ENCODE data around the gene SPECC1. TPM values are rescaled to one million over a fixed set of nuclear protein-coding genes. Genes with fewer than 3 reads are reported as not detected.
A peak's percentile ranks its signal among the peaks of the same experiment; 100 is the strongest.

The SPECC1 gene
- total RNA-seq, 1 donor from 2014 or later: 7.5 TPM

- no peaks in the 10 kb centered on the region for H3K36me3 Mint-ChIP-seq (ENCODE audit: low read depth)
- ATAC-seq (ENCODE audit: low read depth): no peak
- intact Hi-C loops (cut with micrococcal nuclease): no loop called here
- DNase-seq: no peak
- CTCF ChIA-PET: no interaction called here
- no peaks in the 10 kb centered on the region for H3K4me1 Mint-ChIP-seq
- TF ChIP-seq, protein P1, sequence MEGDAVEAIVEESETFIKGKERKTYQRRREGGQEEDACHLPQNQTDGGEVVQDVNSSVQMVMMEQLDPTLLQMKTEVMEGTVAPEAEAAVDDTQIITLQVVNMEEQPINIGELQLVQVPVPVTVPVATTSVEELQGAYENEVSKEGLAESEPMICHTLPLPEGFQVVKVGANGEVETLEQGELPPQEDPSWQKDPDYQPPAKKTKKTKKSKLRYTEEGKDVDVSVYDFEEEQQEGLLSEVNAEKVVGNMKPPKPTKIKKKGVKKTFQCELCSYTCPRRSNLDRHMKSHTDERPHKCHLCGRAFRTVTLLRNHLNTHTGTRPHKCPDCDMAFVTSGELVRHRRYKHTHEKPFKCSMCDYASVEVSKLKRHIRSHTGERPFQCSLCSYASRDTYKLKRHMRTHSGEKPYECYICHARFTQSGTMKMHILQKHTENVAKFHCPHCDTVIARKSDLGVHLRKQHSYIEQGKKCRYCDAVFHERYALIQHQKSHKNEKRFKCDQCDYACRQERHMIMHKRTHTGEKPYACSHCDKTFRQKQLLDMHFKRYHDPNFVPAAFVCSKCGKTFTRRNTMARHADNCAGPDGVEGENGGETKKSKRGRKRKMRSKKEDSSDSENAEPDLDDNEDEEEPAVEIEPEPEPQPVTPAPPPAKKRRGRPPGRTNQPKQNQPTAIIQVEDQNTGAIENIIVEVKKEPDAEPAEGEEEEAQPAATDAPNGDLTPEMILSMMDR (IDR thresholded peaks at IDR 0.05): no peak
- H3K27me3 Mint-ChIP-seq: peaks cover 18% of the 10 kb centered on the region
- POLR2A ChIA-PET: no interaction called here
- no peaks in the 10 kb centered on the region for H3K9me3 Mint-ChIP-seq
- H3K27ac Mint-ChIP-seq: no peak overlapping the region
- H3K4me3 Mint-ChIP-seq: no peak overlapping the region
Measured at GRCh38 chr17:20053361-20053964, 44.3 kb downstream of the SPECC1 start.

DNA sequence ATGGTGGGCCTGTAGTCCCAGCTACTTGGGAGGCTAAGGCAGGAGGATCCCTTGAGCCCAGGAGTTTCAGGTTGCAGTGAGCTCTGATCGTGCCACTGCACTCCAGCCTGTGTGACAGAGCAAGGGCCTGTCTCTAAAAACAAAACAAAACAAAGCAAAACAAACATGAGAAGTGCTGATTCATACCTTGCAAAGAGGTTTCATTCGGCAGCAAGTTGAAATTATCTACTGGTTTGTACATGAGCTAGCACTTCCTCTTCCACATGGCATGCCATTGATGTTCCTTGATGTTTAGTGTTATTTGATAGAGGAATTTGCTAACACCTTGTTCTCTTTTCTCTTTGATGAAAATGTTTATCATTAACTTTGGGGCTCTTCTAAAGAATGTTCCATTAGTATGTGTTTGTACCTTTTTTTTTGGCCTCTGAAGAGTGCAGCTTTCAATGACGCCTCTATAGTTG lies 50.6 kb downstream of the SPECC1 start:
- DNase-seq (no peak), ATAC-seq (ENCODE audit: low read depth) (no peak)
- H3K4me1 Mint-ChIP-seq: peaks cover 5% of the 10 kb centered on the region
- H3K4me3 Mint-ChIP-seq: no peak overlapping the region
- H3K36me3 Mint-ChIP-seq (ENCODE audit: low read depth): no peaks in the 10 kb centered on the region
- intact Hi-C loops (cut with micrococcal nuclease): no loop called here
- POLR2A ChIA-PET: no interaction called here
- H3K27me3 Mint-ChIP-seq: peaks cover 8% of the 10 kb centered on the region
- no peak overlapping the region for H3K27ac Mint-ChIP-seq
- H3K9me3 Mint-ChIP-seq: no peaks in the 10 kb centered on the region
- CTCF ChIA-PET: no interaction called here
- TF ChIP-seq, protein P1 (IDR thresholded peaks at IDR 0.05): no peak

DNA sequence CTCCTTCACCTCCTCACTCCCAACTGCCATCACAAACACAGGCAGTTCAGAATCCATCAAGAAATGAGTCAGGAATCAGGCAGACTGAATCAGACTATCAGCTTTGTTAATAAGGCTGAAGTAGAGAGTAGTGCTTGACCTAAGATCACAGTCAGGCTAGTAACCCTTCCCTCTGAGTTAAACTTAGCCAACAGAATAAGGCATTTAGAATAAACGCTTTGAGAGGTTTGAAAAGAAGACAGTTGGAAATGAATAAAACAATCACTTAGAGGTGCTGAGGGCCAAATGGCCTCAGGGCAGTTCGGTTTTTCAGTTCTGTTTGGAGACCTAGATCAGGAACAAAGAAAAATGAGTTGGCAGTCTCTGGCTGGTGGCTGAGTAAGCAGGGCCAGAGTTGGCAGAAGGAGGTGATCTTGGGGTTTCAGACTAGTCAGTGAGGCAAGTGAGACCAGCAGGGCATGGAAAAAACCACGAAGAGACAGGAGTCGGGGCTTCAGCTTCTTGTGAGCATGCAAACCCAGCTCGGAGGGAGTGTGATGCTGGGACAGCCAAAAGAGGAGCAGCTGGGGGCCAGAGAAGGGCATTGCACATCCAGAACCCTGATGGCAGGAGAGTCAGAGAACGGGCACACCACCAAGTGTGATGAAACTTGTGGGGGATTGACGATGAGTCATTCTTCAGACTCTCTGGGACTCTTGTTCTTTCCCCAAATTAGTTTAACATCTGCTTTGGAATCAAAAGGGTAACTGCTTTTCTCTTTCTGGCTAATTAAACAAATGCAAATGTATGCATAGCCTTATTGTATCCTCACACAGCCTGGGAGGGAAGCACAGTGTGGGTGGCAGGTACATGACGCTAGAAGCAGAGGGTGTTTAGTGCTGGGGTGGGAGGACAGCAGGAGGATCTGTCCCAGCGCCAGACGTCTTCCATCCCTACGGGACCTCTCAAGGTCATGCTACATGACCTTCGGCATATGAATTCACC lies 54.8 kb downstream of the SPECC1 start:
- Mint-ChIP-seq H3K9me3 (no peaks in the 10 kb centered on the region), H3K4me3 (no peak overlapping the region), H3K27ac (peak overlapping the region; percentile 33), H3K36me3 (ENCODE audit: low read depth) (no peaks in the 10 kb centered on the region), H3K27me3 (peaks cover 4% of the 10 kb centered on the region), H3K4me1 (peaks cover 5% of the 10 kb centered on the region)
- peak; percentile 42 for ATAC-seq (ENCODE audit: low read depth)
- ChIA-PET CTCF (no interaction called here), POLR2A (no interaction called here)
- TF ChIP-seq, protein P1 (IDR thresholded peaks at IDR 0.05): no peak
- intact Hi-C loops (cut with micrococcal nuclease): no loop called here
- no peak for DNase-seq

DNA sequence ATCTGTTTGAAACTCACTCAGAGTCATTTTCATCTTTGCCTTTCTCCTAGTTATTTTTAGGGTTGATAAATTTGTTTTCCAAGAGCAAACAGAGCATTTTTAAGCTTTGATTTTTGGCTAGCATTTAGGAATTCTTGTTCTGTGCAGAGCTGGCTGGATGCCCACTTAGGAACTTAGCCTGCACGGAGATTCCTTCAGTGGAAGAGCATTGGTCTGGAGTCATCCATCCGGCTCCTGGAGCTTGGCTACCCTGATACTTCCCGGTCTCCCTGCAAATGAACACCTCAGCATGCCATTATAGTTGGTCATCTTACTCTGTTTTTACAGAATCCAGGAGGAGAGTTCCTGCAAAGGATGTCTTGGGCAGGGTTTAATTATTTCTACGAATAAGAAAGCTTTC lies 57.1 kb downstream of the SPECC1 start:
- ChIA-PET CTCF (no interaction called here), POLR2A (no interaction called here)
- Mint-ChIP-seq H3K4me3 (no peak overlapping the region), H3K9me3 (no peaks in the 10 kb centered on the region), H3K27ac (no peak overlapping the region), H3K4me1 (peaks cover 5% of the 10 kb centered on the region), H3K27me3 (peaks cover 4% of the 10 kb centered on the region), H3K36me3 (ENCODE audit: low read depth) (no peaks in the 10 kb centered on the region)
- intact Hi-C loops (cut with micrococcal nuclease): no loop called here
- DNase-seq (no peak), ATAC-seq (ENCODE audit: low read depth) (no peak)
- TF ChIP-seq, protein P1 (IDR thresholded peaks at IDR 0.05): no peak

GRCh38 chr17:20067711-20068110 lies 58.6 kb downstream of the SPECC1 start:
- Mint-ChIP-seq H3K9me3 (no peaks in the 10 kb centered on the region), H3K27ac (no peak overlapping the region), H3K27me3 (peaks cover 8% of the 10 kb centered on the region), H3K4me3 (no peak overlapping the region), H3K4me1 (peaks cover 5% of the 10 kb centered on the region), H3K36me3 (ENCODE audit: low read depth) (no peaks in the 10 kb centered on the region)
- ChIA-PET POLR2A (no interaction called here), CTCF (no interaction called here)
- TF ChIP-seq, protein P1 (IDR thresholded peaks at IDR 0.05): no peak
- DNase-seq (no peak), ATAC-seq (ENCODE audit: low read depth) (no peak)
- intact Hi-C loops (cut with micrococcal nuclease): no loop called here

Data from activated B cell treated with CpG ODN at 0.5 μM for 24 hours (primary cell).